ENCODE data around the gene ASPHD1. TPM values are rescaled to one million over a fixed set of nuclear protein-coding genes. Genes with fewer than 3 reads are reported as not detected.

ASPHD1 gene
- polyA plus RNA-seq, 1 of the 3 experiments (the other 2 are of a cell fraction): 35.1 TPM

GRCh38 chr16:29922326-29922725 lies 22.0 kb downstream of the ASPHD1 start:
- Histone ChIP-seq H3K4me3 (ENCODE audit: low read depth in 2 of 2, low read length in 1 of 2) (no peak overlapping the region), H3F3A (replicated peaks; ENCODE audit: insufficient read depth) (peaks cover 8% of the 10 kb centered on the region), H3K36me3 (replicated peaks in 1 of 2; ENCODE audit: control insufficient read depth in 1 of 2, insufficient read depth in 2 of 2, low read length in 1 of 2) (peaks cover 30 to 32% of the 10 kb centered on the region in 2 experiments), H3K27me3 (ENCODE audit: insufficient read depth) (no peaks in the 10 kb centered on the region), H3K27ac (ENCODE audit: low read depth in 2 of 2, low read length in 1 of 2) (no peak overlapping the region), H3K9ac (no peak overlapping the region), H3K9me2 (no peaks in the 10 kb centered on the region), H2AFZ (ENCODE audit: low read depth) (no peak overlapping the region), H3K4me1 (ENCODE audit: control insufficient read depth in 1 of 2, insufficient read depth in 2 of 2, low read depth in 1 of 2, low read length in 1 of 2) (peaks cover 14 to 15% of the 10 kb centered on the region in 2 experiments; a peak in 3 of 4 replicates), H4K20me1 (ENCODE audit: insufficient read depth) (no peaks in the 10 kb centered on the region; the same call in 1 of the 2 replicates), H3K4me2 (no peak overlapping the region), H3K9me3 (no peaks in the 10 kb centered on the region), H3K79me2 (ENCODE audit: insufficient read depth) (peaks cover 83% of the 10 kb centered on the region)
- ChIA-PET CTCF (interaction anchor here (0.6 to 1.6 kb wide), 5 partner anchors 9 to 110 kb away, joined by 3 to 5 read pairs (median 4); no protein-coding TSS in a partner anchor), POLR2A (no interaction called here)
- DNase-seq: no peak
- TF ChIP-seq TCF12 (IDR thresholded peaks at IDR 0.05) (no peak), ZBTB33 (IDR thresholded peaks at IDR 0.05; ENCODE audit: borderline replicate concordance, low read depth) (no peak), FOSL2 (IDR thresholded peaks at IDR 0.05; ENCODE audit: borderline replicate concordance, low read depth) (no peak), PBX3 (IDR thresholded peaks at IDR 0.05) (no peak), MXI1 (IDR thresholded peaks at IDR 0.05; ENCODE audit: low read depth, low read length) (no peak), FOXM1 (IDR thresholded peaks at IDR 0.05; ENCODE audit: low read depth) (no peak), RXRA (IDR thresholded peaks at IDR 0.05; ENCODE audit: borderline replicate concordance, low read depth) (no peak), FOXJ3 (CRISPR knock-in tag; IDR thresholded peaks at IDR 0.05) (no peak), CTCF (IDR thresholded peaks at IDR 0.05) (no peak), SIN3A (IDR thresholded peaks at IDR 0.05; ENCODE audit: borderline replicate concordance, low read depth, low read length) (no peak), TEAD4 (IDR thresholded peaks at IDR 0.05; ENCODE audit: borderline replicate concordance, insufficient read depth) (no peak), USF1 (IDR thresholded peaks at IDR 0.05; ENCODE audit: borderline replicate concordance, low read depth) (no peak), NRF1 (IDR thresholded peaks at IDR 0.05; ENCODE audit: low read depth, low read length) (no peak), ELF1 (IDR thresholded peaks at IDR 0.05) (no peak), NFIC (IDR thresholded peaks at IDR 0.05; ENCODE audit: borderline replicate concordance) (no peak), CHD2 (IDR thresholded peaks at IDR 0.05; ENCODE audit: low read length, partially characterized antibody) (no peak), EZH2phosphoT487 (IDR thresholded peaks at IDR 0.05; ENCODE audit: borderline replicate concordance, low read depth) (no peak), SMC3 (IDR thresholded peaks at IDR 0.05; ENCODE audit: low read depth, low read length) (no peak), USF2 (IDR thresholded peaks at IDR 0.05; ENCODE audit: borderline replicate concordance, low read depth, low read length) (no peak), RAD21 (IDR thresholded peaks at IDR 0.05; ENCODE audit: low read length) (no peak)
- WGBS (ENCODE audit: low lambda C conversion rate): 89% methylated on average over 2 of the region's 2 CpGs

All from SK-N-SH (cell line).